ENCODE results near the gene MMP27. TPM values are rescaled to one million over a fixed set of nuclear protein-coding genes. Genes with fewer than 3 reads are reported as not detected.
"Not testable (repeated sequence)": the region's sequence is repeated elsewhere in the genome, so short reads cannot be mapped to it uniquely, and the experiment has no call there.

The MMP27 gene
- polyA plus RNA-seq = under 1 TPM; 0.04 to 0.07 TPM

- WGBS, 2 donors = 42 to 50% methylated on average over 5 of the region's 5 CpGs
- H3K9me3 ChIP-seq (ENCODE audit: control insufficient read depth in 2 of 2, insufficient read depth in 1 of 2, low read depth in 1 of 2, low read length in 1 of 2) = no peaks in the 10 kb centered on the region
- no peak within 1 kb of the TSS for H3K4me3 ChIP-seq (ENCODE audit: low read depth in 1 of 2, low read length in 2 of 2)
- H3K27me3 ChIP-seq (ENCODE audit: control insufficient read depth in 1 of 2, insufficient read depth in 2 of 2, low read length in 2 of 2) = no peaks in the 10 kb centered on the region
- no peaks in the 10 kb centered on the region for H3K36me3 ChIP-seq (ENCODE audit: control insufficient read depth in 2 of 2, insufficient read depth in 2 of 2, low read length in 1 of 2)
- H3K4me1 ChIP-seq (ENCODE audit: control insufficient read depth in 2 of 2, insufficient read depth in 2 of 2, low read length in 1 of 2) = no peaks in the 10 kb centered on the region
- H3K27ac ChIP-seq (ENCODE audit: low read depth in 2 of 2, low read length in 1 of 2) = no peak within 1 kb of the TSS
Measured at GRCh38 chr11:102705626-102706025, at the start of gene MMP27. MMP27 (minus strand) TSS chr11:102705769; CDS start chr11:102705714, 55 bp downstream.

GRCh38 chr11:102753267-102753666 is 47.7 kb upstream of the MMP27 start:
- Histone ChIP-seq H3K9me3 (ENCODE audit: control insufficient read depth in 2 of 2, insufficient read depth in 1 of 2, low read depth in 1 of 2, low read length in 1 of 2) (no peaks in the 10 kb centered on the region), H3K4me1 (ENCODE audit: control insufficient read depth in 2 of 2, insufficient read depth in 2 of 2, low read length in 1 of 2) (no peaks in the 10 kb centered on the region), H3K4me3 (ENCODE audit: low read depth in 1 of 2, low read length in 2 of 2) (no peak overlapping the region), H3K36me3 (ENCODE audit: control insufficient read depth in 2 of 2, insufficient read depth in 2 of 2, low read length in 1 of 2) (no peaks in the 10 kb centered on the region), H3K27ac (ENCODE audit: low read depth in 2 of 2, low read length in 1 of 2) (no peak overlapping the region), H3K27me3 (ENCODE audit: control insufficient read depth in 1 of 2, insufficient read depth in 2 of 2, low read length in 2 of 2) (no peaks in the 10 kb centered on the region)
- 89 to 90% methylated on average over 1 of the region's 1 CpG for WGBS, 2 donors

- no peaks in the 10 kb centered on the region for H3K36me3 ChIP-seq (ENCODE audit: control insufficient read depth in 2 of 2, insufficient read depth in 2 of 2, low read length in 1 of 2)
- no peaks in the 10 kb centered on the region for H3K4me1 ChIP-seq (ENCODE audit: control insufficient read depth in 2 of 2, insufficient read depth in 2 of 2, low read length in 1 of 2)
- H3K4me3 ChIP-seq (ENCODE audit: low read depth in 1 of 2, low read length in 2 of 2) = no peak overlapping the region
- no peaks in the 10 kb centered on the region for H3K9me3 ChIP-seq (ENCODE audit: control insufficient read depth in 2 of 2, insufficient read depth in 1 of 2, low read depth in 1 of 2, low read length in 1 of 2)
- H3K27me3 ChIP-seq (ENCODE audit: control insufficient read depth in 1 of 2, insufficient read depth in 2 of 2, low read length in 2 of 2) = no peaks in the 10 kb centered on the region
- H3K27ac ChIP-seq (ENCODE audit: low read depth in 2 of 2, low read length in 1 of 2) = no peak overlapping the region
Measured at GRCh38 chr11:102751673-102752072, 46.1 kb upstream of the MMP27 start.

- H3K36me3 ChIP-seq (ENCODE audit: control insufficient read depth in 2 of 2, insufficient read depth in 2 of 2, low read length in 1 of 2) = no peaks in the 10 kb centered on the region
- no peak overlapping the region for H3K27ac ChIP-seq (ENCODE audit: low read depth in 2 of 2, low read length in 1 of 2)
- H3K27me3 ChIP-seq (ENCODE audit: control insufficient read depth in 1 of 2, insufficient read depth in 2 of 2, low read length in 2 of 2) = no peaks in the 10 kb centered on the region
- H3K4me3 ChIP-seq (ENCODE audit: low read depth in 1 of 2, low read length in 2 of 2) = no peak overlapping the region
- H3K4me1 ChIP-seq (ENCODE audit: control insufficient read depth in 2 of 2, insufficient read depth in 2 of 2, low read length in 1 of 2) = no peaks in the 10 kb centered on the region
- no peaks in the 10 kb centered on the region for H3K9me3 ChIP-seq (ENCODE audit: control insufficient read depth in 2 of 2, insufficient read depth in 1 of 2, low read depth in 1 of 2, low read length in 1 of 2)
Measured at GRCh38 chr11:102749101-102749722, 43.6 kb upstream of the MMP27 start.

- H3K36me3 ChIP-seq (ENCODE audit: control insufficient read depth in 2 of 2, insufficient read depth in 2 of 2, low read length in 1 of 2); H3K9me3 ChIP-seq (ENCODE audit: control insufficient read depth in 2 of 2, insufficient read depth in 1 of 2, low read depth in 1 of 2, low read length in 1 of 2); H3K27me3 ChIP-seq (ENCODE audit: control insufficient read depth in 1 of 2, insufficient read depth in 2 of 2, low read length in 2 of 2); H3K4me1 ChIP-seq (ENCODE audit: control insufficient read depth in 2 of 2, insufficient read depth in 2 of 2, low read length in 1 of 2); H3K4me3 ChIP-seq (ENCODE audit: low read depth in 1 of 2, low read length in 2 of 2): not testable (repeated sequence)
- H3K27ac ChIP-seq (ENCODE audit: low read depth in 2 of 2, low read length in 1 of 2) = peak overlapping the region in 1 of 2 donors; percentile 13
- WGBS, 2 donors = 68 to 73% methylated on average over 27 to 32 of the region's 32 CpGs
Measured at GRCh38 chr11:102746746-102747578, 41.4 kb upstream of the MMP27 start.

- H3K4me3 ChIP-seq (ENCODE audit: low read depth in 1 of 2, low read length in 2 of 2) = no peak overlapping the region
- H3K27me3 ChIP-seq (ENCODE audit: control insufficient read depth in 1 of 2, insufficient read depth in 2 of 2, low read length in 2 of 2) = no peaks in the 10 kb centered on the region
- no peaks in the 10 kb centered on the region for H3K36me3 ChIP-seq (ENCODE audit: control insufficient read depth in 2 of 2, insufficient read depth in 2 of 2, low read length in 1 of 2)
- H3K27ac ChIP-seq (ENCODE audit: low read depth in 2 of 2, low read length in 1 of 2) = no peak overlapping the region
- H3K4me1 ChIP-seq (ENCODE audit: control insufficient read depth in 2 of 2, insufficient read depth in 2 of 2, low read length in 1 of 2) = no peaks in the 10 kb centered on the region
- peaks cover 0 to 5% of the 10 kb centered on the region in 2 donors for H3K9me3 ChIP-seq (ENCODE audit: control insufficient read depth in 2 of 2, insufficient read depth in 1 of 2, low read depth in 1 of 2, low read length in 1 of 2)
Measured at GRCh38 chr11:102734650-102735049, 29.1 kb upstream of the MMP27 start.

- Histone ChIP-seq H3K4me1 (ENCODE audit: control insufficient read depth in 2 of 2, insufficient read depth in 2 of 2, low read length in 1 of 2) (no peaks in the 10 kb centered on the region), H3K27me3 (ENCODE audit: control insufficient read depth in 1 of 2, insufficient read depth in 2 of 2, low read length in 2 of 2) (no peaks in the 10 kb centered on the region), H3K36me3 (ENCODE audit: control insufficient read depth in 2 of 2, insufficient read depth in 2 of 2, low read length in 1 of 2) (no peaks in the 10 kb centered on the region), H3K27ac (ENCODE audit: low read depth in 2 of 2, low read length in 1 of 2) (no peak overlapping the region), H3K9me3 (ENCODE audit: control insufficient read depth in 2 of 2, insufficient read depth in 1 of 2, low read depth in 1 of 2, low read length in 1 of 2) (peaks cover 0 to 5% of the 10 kb centered on the region in 2 donors), H3K4me3 (ENCODE audit: low read depth in 1 of 2, low read length in 2 of 2) (no peak overlapping the region)
- 55 to 57% methylated on average over 8 of the region's 8 CpGs for WGBS, 2 donors
Measured at GRCh38 chr11:102733232-102733875, 27.8 kb upstream of the MMP27 start.

- not testable (repeated sequence) for H3K9me3 ChIP-seq (ENCODE audit: control insufficient read depth in 2 of 2, insufficient read depth in 1 of 2, low read depth in 1 of 2, low read length in 1 of 2); H3K4me3 ChIP-seq (ENCODE audit: low read depth in 1 of 2, low read length in 2 of 2); H3K4me1 ChIP-seq (ENCODE audit: control insufficient read depth in 2 of 2, insufficient read depth in 2 of 2, low read length in 1 of 2); H3K36me3 ChIP-seq (ENCODE audit: control insufficient read depth in 2 of 2, insufficient read depth in 2 of 2, low read length in 1 of 2); H3K27ac ChIP-seq (ENCODE audit: low read depth in 2 of 2, low read length in 1 of 2); H3K27me3 ChIP-seq (ENCODE audit: control insufficient read depth in 1 of 2, insufficient read depth in 2 of 2, low read length in 2 of 2)
- WGBS, 2 donors = 51 to 65% methylated on average over 8 of the region's 8 CpGs
Measured at GRCh38 chr11:102730944-102731343, 25.4 kb upstream of the MMP27 start.

- no peak overlapping the region for H3K27ac ChIP-seq (ENCODE audit: low read depth in 2 of 2, low read length in 1 of 2)
- no peaks in the 10 kb centered on the region for H3K4me1 ChIP-seq (ENCODE audit: control insufficient read depth in 2 of 2, insufficient read depth in 2 of 2, low read length in 1 of 2)
- 55 to 61% methylated on average over 9 of the region's 9 CpGs for WGBS, 2 donors
- peaks cover 0 to 5% of the 10 kb centered on the region in 2 donors for H3K9me3 ChIP-seq (ENCODE audit: control insufficient read depth in 2 of 2, insufficient read depth in 1 of 2, low read depth in 1 of 2, low read length in 1 of 2)
- no peak overlapping the region for H3K4me3 ChIP-seq (ENCODE audit: low read depth in 1 of 2, low read length in 2 of 2)
- H3K36me3 ChIP-seq (ENCODE audit: control insufficient read depth in 2 of 2, insufficient read depth in 2 of 2, low read length in 1 of 2) = no peaks in the 10 kb centered on the region
- no peaks in the 10 kb centered on the region for H3K27me3 ChIP-seq (ENCODE audit: control insufficient read depth in 1 of 2, insufficient read depth in 2 of 2, low read length in 2 of 2)
Measured at GRCh38 chr11:102729849-102730815, 24.6 kb upstream of the MMP27 start.
